KOPT-K1 (cell line): Measurements from ENCODE around the gene F2R.

Source experiments
- H3K27ac ChIP-seq: fragments of 200-600 bp; sonication (generic); 2 replicates; pipeline ENCODE4 v1.5.1; 2016; ENCODE audit warnings: antibody characterized with exemption, mild to moderate bottlenecking, low read depth, low read length; ENCODE audit not compliant: poor library complexity, severe bottlenecking
- H3K36me3 ChIP-seq: fragments of 200-600 bp; sonication (generic); 2 replicates; pipeline ENCODE4 v1.5.1; 2017; ENCODE audit warnings: antibody characterized with exemption, mild to moderate bottlenecking, low read length, moderate library complexity; ENCODE audit not compliant: insufficient read depth
- H3K9me3 ChIP-seq: fragments of 200-600 bp; sonication (generic); 2 replicates; pipeline ENCODE4 v1.5.1; 2017; ENCODE audit warnings: antibody characterized with exemption, low read length, mild to moderate bottlenecking; ENCODE audit not compliant: insufficient read depth, poor library complexity, severe bottlenecking

F2R gene

GRCh38 chr5:76684756-76685519, 31.0 kb upstream of the F2R start:
- no peak overlapping the region for H3K27ac ChIP-seq
- H3K36me3 ChIP-seq, result peaks cover 77% of the 10 kb centered on the region
- H3K9me3 ChIP-seq, result no peaks in the 10 kb centered on the region

GRCh38 chr5:76685704-76686103, 30.2 kb upstream of the F2R start:
- Histone ChIP-seq H3K27ac (no peak overlapping the region), H3K36me3 (peaks cover 75% of the 10 kb centered on the region), H3K9me3 (no peaks in the 10 kb centered on the region)

- Histone ChIP-seq H3K27ac (no peak overlapping the region), H3K9me3 (no peaks in the 10 kb centered on the region)
Measured at GRCh38 chr5:76688212-76688611, 27.7 kb upstream of the F2R start.

GRCh38 chr5:76688836-76689235, 27.1 kb upstream of the F2R start:
- Histone ChIP-seq H3K36me3 (peaks cover 89% of the 10 kb centered on the region), H3K27ac (no peak overlapping the region), H3K9me3 (no peaks in the 10 kb centered on the region)

More at GRCh38 chr5:76688212-76688611, 27.7 kb upstream of the F2R start:
- peaks cover 88% of the 10 kb centered on the region for H3K36me3 ChIP-seq

- Histone ChIP-seq H3K9me3 (no peaks in the 10 kb centered on the region), H3K36me3 (peaks cover 88% of the 10 kb centered on the region), H3K27ac (no peak overlapping the region)
Measured at GRCh38 chr5:76689321-76690036, 26.4 kb upstream of the F2R start.

- Histone ChIP-seq H3K36me3 (peaks cover 88% of the 10 kb centered on the region), H3K27ac (no peak overlapping the region), H3K9me3 (no peaks in the 10 kb centered on the region)
Measured at GRCh38 chr5:76690037-76690679, 25.8 kb upstream of the F2R start.

GRCh38 chr5:76690704-76691466, 25.0 kb upstream of the F2R start:
- peaks cover 90% of the 10 kb centered on the region for H3K36me3 ChIP-seq
- no peaks in the 10 kb centered on the region for H3K9me3 ChIP-seq
- H3K27ac ChIP-seq, result no peak overlapping the region

- Histone ChIP-seq H3K9me3 (no peaks in the 10 kb centered on the region), H3K36me3 (peaks cover 90% of the 10 kb centered on the region), H3K27ac (no peak overlapping the region)
Measured at GRCh38 chr5:76691467-76692273, 24.3 kb upstream of the F2R start.

- Histone ChIP-seq H3K27ac (no peak overlapping the region), H3K36me3 (peaks cover 90% of the 10 kb centered on the region)
Measured at GRCh38 chr5:76692274-76692540, 23.7 kb upstream of the F2R start.

GRCh38 chr5:76692651-76693050, 23.3 kb upstream of the F2R start:
- no peaks in the 10 kb centered on the region for H3K9me3 ChIP-seq
- no peak overlapping the region for H3K27ac ChIP-seq
- H3K36me3 ChIP-seq, result peaks cover 91% of the 10 kb centered on the region

More at GRCh38 chr5:76692274-76692540, 23.7 kb upstream of the F2R start:
- H3K9me3 ChIP-seq, result no peaks in the 10 kb centered on the region

- Histone ChIP-seq H3K9me3 (no peaks in the 10 kb centered on the region), H3K36me3 (peaks cover 91% of the 10 kb centered on the region), H3K27ac (no peak overlapping the region)
Measured at GRCh38 chr5:76693141-76693540, 22.8 kb upstream of the F2R start.

- peaks cover 95% of the 10 kb centered on the region for H3K36me3 ChIP-seq
- H3K9me3 ChIP-seq, result no peaks in the 10 kb centered on the region
- no peak overlapping the region for H3K27ac ChIP-seq
Measured at GRCh38 chr5:76694317-76694716, 21.6 kb upstream of the F2R start.

GRCh38 chr5:76695346-76695745, 20.6 kb upstream of the F2R start:
- Histone ChIP-seq H3K9me3 (no peaks in the 10 kb centered on the region), H3K36me3 (peaks cover 92% of the 10 kb centered on the region), H3K27ac (no peak overlapping the region)

- peaks cover 94% of the 10 kb centered on the region for H3K36me3 ChIP-seq
- H3K27ac ChIP-seq, result no peak overlapping the region
- H3K9me3 ChIP-seq, result no peaks in the 10 kb centered on the region
Measured at GRCh38 chr5:76696251-76696650, 19.7 kb upstream of the F2R start.
